ENCODE measurements around the gene TRIM41. TPM values are rescaled to one million over a fixed set of nuclear protein-coding genes. Genes with fewer than 3 reads are reported as not detected.
A peak's percentile ranks its signal among the peaks of the same experiment; 100 is the strongest.

TRIM41 gene
- total and polyA plus RNA-seq, 2 of the 13 experiments (the other 11 are each of a cell fraction or from before 2014, with no cell fraction given), result 10.2 to 16.7 TPM

GRCh38 chr5:181220178-181220515 lies 2.9 kb upstream of the TRIM41 start (continued):
- TF ChIP-seq ZNF564 (CRISPR knock-in tag; IDR thresholded peaks at IDR 0.05) (no peak), SRSF9 (IDR thresholded peaks at IDR 0.05; ENCODE audit: borderline replicate concordance, insufficient read depth, low read depth, low read length, poor library complexity, severe bottlenecking) (no peak)

- no peak for FAIRE-seq
- H2AFZ ChIP-seq (ENCODE audit: low read length), result peak overlapping the region; percentile 43
- peak overlapping the region; percentile 81 for H3K27ac ChIP-seq (ENCODE audit: extremely low read length, insufficient read depth, low read length)
- intact Hi-C loops (cut with micrococcal nuclease; ENCODE audit: unreplicated experiment), result no loop called here
- no TSS peak for BruUV-seq (replicated peaks)
- H3K27me3 ChIP-seq (ENCODE audit: control insufficient read depth in 1 of 2, insufficient read depth in 2 of 2, low read length in 2 of 2), result no peaks in the 10 kb centered on the region; a peak in 2 of 5 replicates
- no peaks in the 10 kb centered on the region; a peak in 1 of 5 replicates for H3K36me3 ChIP-seq (replicated peaks in 1 of 2; ENCODE audit: control insufficient read depth in 1 of 2, insufficient read depth in 2 of 2, low read length in 2 of 2)
- ChIA-PET CTCF (ENCODE audit: low intra/inter-chr PET ratio, low total read pairs) (no interaction called here), POLR2A (interaction anchor here (1.1 to 2.6 kb wide), 5 partner anchors 14 to 40 kb away, joined by 6 to 70 read pairs (median 19); partner anchors contain the start of genes RACK1 and TRIM52)
- no peaks in the 10 kb centered on the region for H4K20me1 ChIP-seq (ENCODE audit: insufficient read depth, low read length)
- peak overlapping the region; percentile 50 to 90 (median 87) for H3K4me3 ChIP-seq (replicated peaks in 1 of 3; ENCODE audit: insufficient read depth in 1 of 3, low read depth in 2 of 3, low read length in 3 of 3)
- 51% methylated on average over 20 of the region's 27 CpGs for WGBS (ENCODE audit: low lambda C conversion rate)
- no peaks in the 10 kb centered on the region for H3K9me3 ChIP-seq (ENCODE audit: low read length)
- H3K9ac ChIP-seq (ENCODE audit: insufficient read depth, low read depth, low read length), result peak overlapping the region; percentile 58
- DNase-seq (ENCODE audit: low spot score), result no peak
- no peak for ATAC-seq
- peaks cover 49% of the 10 kb centered on the region for H3K4me1 ChIP-seq (ENCODE audit: insufficient read depth, low read length)
- in situ Hi-C loops (cut with HindIII; ENCODE audit: extremely low pct_ligation_motif_present, low pct_unique_long_range_greater_than_20kb), result loop anchor here (5.0 kb wide), 1 partner anchor 34 kb away; no protein-coding TSS in a partner anchor
- H3K79me2 ChIP-seq (ENCODE audit: insufficient read depth, low read length), result peaks cover 18% of the 10 kb centered on the region
- H3K4me2 ChIP-seq (ENCODE audit: low read depth, low read length), result peak overlapping the region; percentile 92
- TF ChIP-seq TEAD3 (CRISPR knock-in tag; optimal IDR thresholded peaks at IDR 0.05; ENCODE audit: borderline replicate concordance) (peak; percentile 19), ZNF510 (CRISPR knock-in tag; IDR thresholded peaks at IDR 0.05; ENCODE audit: low read depth) (no peak), TAF1 (CRISPR knock-in tag; IDR thresholded peaks at IDR 0.05) (no peak), ZNF274 (CRISPR knock-in tag; IDR thresholded peaks at IDR 0.05) (peak; percentile 27; the same call in 1 of the 2 replicates), ZFP82 (CRISPR knock-in tag; IDR thresholded peaks at IDR 0.05; ENCODE audit: borderline replicate concordance) (0 out of 2 replicates have a peak, but pooled peaks have one; percentile 63), HDAC1 (CRISPR knock-in tag; IDR thresholded peaks at IDR 0.05) (peak; percentile 5; the same call in 1 of the 2 replicates), RBAK (CRISPR knock-in tag; IDR thresholded peaks at IDR 0.05) (0 out of 2 replicates have a peak, but pooled peaks have one; percentile 28), SAP130 (CRISPR knock-in tag; IDR thresholded peaks at IDR 0.05; ENCODE audit: low read depth) (peak; percentile 2; the same call in 1 of the 2 replicates), ZNF768 (CRISPR knock-in tag; IDR thresholded peaks at IDR 0.05) (0 out of 2 replicates have a peak, but pooled peaks have one; percentile 17), AHR (CRISPR knock-in tag; IDR thresholded peaks at IDR 0.05) (no peak), HMG20A (CRISPR knock-in tag; IDR thresholded peaks at IDR 0.05; ENCODE audit: borderline replicate concordance) (no peak), CEBPB (IDR thresholded peaks at IDR 0.05; ENCODE audit: borderline replicate concordance, low read depth, low read length) (no peak), AKAP8 (CRISPR knock-in tag; IDR thresholded peaks at IDR 0.05) (0 out of 2 replicates have a peak, but pooled peaks have one; percentile 32), ATF7-NPFF (CRISPR knock-in tag; IDR thresholded peaks at IDR 0.05; ENCODE audit: low read depth) (0 out of 2 replicates have a peak, but pooled peaks have one; percentile 10), ZNF777 (CRISPR knock-in tag; IDR thresholded peaks at IDR 0.05) (peak; percentile 4; the same call in 1 of the 2 replicates), ZKSCAN8 (CRISPR knock-in tag; IDR thresholded peaks at IDR 0.05; ENCODE audit: borderline replicate concordance) (peak; percentile 24), ZNF18 (CRISPR knock-in tag; IDR thresholded peaks at IDR 0.05; ENCODE audit: insufficient replicate concordance) (peak; percentile 20), ZBTB7B (CRISPR knock-in tag; IDR thresholded peaks at IDR 0.05) (0 out of 2 replicates have a peak, but pooled peaks have one; percentile 4), ZBTB20 (CRISPR knock-in tag; IDR thresholded peaks at IDR 0.05; ENCODE audit: borderline replicate concordance, low read depth) (0 out of 2 replicates have a peak, but pooled peaks have one; percentile 19)
Observed at GRCh38 chr5:181221105-181221791, 1.8 kb upstream of the TRIM41 start.
